A549 (cell line): ENCODE data around the gene MAD1L1.

ENCODE experiments used
- CTCF ChIP-seq: fragments of >200 bp; sonication (Bioruptor Twin); formaldehyde crosslinking; IDR thresholded peaks from 3 replicates; pipeline ENCODE4 v1.5.1; 2016
- ELK1 ChIP-seq: fragments of 150-350 bp; IDR thresholded peaks from 2 replicates; pipeline ENCODE4 v1.6.1; 2014; ENCODE audit warnings: low read depth, mild to moderate bottlenecking, low read length
- MYC ChIP-seq: IDR thresholded peaks from 2 replicates; pipeline ENCODE4 v1.6.1; 2012; ENCODE audit warnings: mild to moderate bottlenecking, inconsistent platforms, low read length, improper control_type of control experiment, borderline replicate concordance
- PHF8 ChIP-seq: fragments of 200-600 bp; sonication (generic); IDR thresholded peaks from 2 replicates; pipeline ENCODE4 v1.6.1; 2016; ENCODE audit warnings: low read depth, mild to moderate bottlenecking, antibody characterized with exemption, moderate library complexity, borderline replicate concordance
- POLR2A ChIP-seq: IDR thresholded peaks from 2 replicates; pipeline ENCODE4 v1.6.1; 2012; ENCODE audit warnings: mild to moderate bottlenecking, low read length
- RFX5 ChIP-seq: fragments of 450-650 bp; IDR thresholded peaks from 2 replicates; pipeline ENCODE4 v1.7.1; 2014; ENCODE audit warnings: antibody characterized with exemption, mild to moderate bottlenecking, moderate library complexity
- RNF2 ChIP-seq: fragments of 200-600 bp; sonication (generic); IDR thresholded peaks from 2 replicates; pipeline ENCODE4 v1.6.1; 2016; ENCODE audit warnings: low read depth, mild to moderate bottlenecking, antibody characterized with exemption, moderate library complexity, borderline replicate concordance
- SMC3 ChIP-seq: fragments of >200 bp; sonication (Bioruptor Twin); formaldehyde crosslinking; IDR thresholded peaks from 3 replicates; pipeline ENCODE4 v1.6.1; 2018; ENCODE audit warnings: inconsistent platforms
- SREBF2 ChIP-seq: fragments of 450-650 bp; IDR thresholded peaks from 2 replicates; pipeline ENCODE4 v1.6.1; 2014; ENCODE audit warnings: mild to moderate bottlenecking, moderate library complexity
- ZSCAN20 ChIP-seq: fragments of 250-450 bp; sonication (Bioruptor Pico); IDR thresholded peaks from 2 replicates; pipeline ENCODE4 v1.8.0; 2022; ENCODE audit warnings: mild to moderate bottlenecking, moderate library complexity

DNA sequence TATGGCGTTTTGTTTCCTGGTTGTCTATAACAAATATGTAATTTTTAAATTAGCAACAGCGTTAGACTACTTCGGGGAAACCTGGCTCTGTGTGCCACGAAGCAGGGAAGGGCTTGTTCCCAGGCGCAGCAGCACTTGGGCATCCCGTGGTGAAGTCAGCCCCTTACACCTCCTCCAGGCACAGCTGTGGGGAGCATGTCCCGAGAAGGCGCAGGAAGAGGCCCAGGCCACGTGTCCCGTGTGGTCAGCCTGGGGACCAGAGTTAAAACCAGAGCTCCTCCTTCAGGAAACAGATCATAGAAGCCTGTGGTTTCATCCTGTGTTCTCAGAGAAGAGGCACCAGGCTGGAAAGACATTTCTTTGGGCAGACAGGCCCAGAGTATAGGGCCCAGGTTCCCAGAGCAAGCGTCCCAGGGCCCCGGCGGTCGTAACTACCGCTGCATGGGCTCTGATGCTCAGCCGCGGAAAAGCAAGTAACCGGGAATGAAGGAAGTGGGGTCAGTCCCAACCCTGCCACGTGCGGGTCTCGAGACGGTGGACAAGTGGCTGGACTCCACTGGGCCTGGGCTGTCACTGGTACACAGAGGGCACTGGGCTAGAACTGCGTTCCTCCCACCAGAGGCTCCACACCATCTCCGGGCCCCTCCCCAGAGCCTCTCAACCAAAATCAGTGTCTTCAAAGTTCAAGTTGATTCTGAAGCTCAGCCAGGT lies 16.4 kb upstream of the MAD1L1 start:
- TF ChIP-seq RFX5, result no peak
- TF ChIP-seq CTCF, result no peak
- TF ChIP-seq PHF8, result no peak
- no peak for TF ChIP-seq ELK1
- no peak for TF ChIP-seq SMC3
- no peak for TF ChIP-seq POLR2A
- no peak for TF ChIP-seq MYC
- TF ChIP-seq ZSCAN20, result no peak
- no peak for TF ChIP-seq RNF2
- TF ChIP-seq SREBF2, result no peak
